Peyer's patch (tissue), 4 donors: Measurements from ENCODE around the gene DOCK1.

Experiments
- POLR2A ChIP-seq, 2 donors: fragments of 450-650 bp; IDR thresholded peaks; one replicate each; pipeline ENCODE4 v1.5.1; 2017; ENCODE audit warnings: antibody characterized with exemption in 2 of 2, mild to moderate bottlenecking in 2 of 2, moderate library complexity in 2 of 2
- TF ChIP-seq, protein P1 (sequence below), 6 experiments: fragments of 450-650 bp in 4 of 6; fragments of 200-600 bp in 2 of 6; sonication (generic) in 1 of 6; IDR thresholded peaks; one replicate each; pipeline ENCODE4 v1.5.1; 2017 to 2019; ENCODE audit warnings: antibody characterized with exemption in 6 of 6, mild to moderate bottlenecking in 3 of 6, moderate library complexity in 1 of 6

GRCh38 chr10:126910196-126910595 is 5.0 kb downstream of the DOCK1 start:
- TF ChIP-seq, protein P1, sequence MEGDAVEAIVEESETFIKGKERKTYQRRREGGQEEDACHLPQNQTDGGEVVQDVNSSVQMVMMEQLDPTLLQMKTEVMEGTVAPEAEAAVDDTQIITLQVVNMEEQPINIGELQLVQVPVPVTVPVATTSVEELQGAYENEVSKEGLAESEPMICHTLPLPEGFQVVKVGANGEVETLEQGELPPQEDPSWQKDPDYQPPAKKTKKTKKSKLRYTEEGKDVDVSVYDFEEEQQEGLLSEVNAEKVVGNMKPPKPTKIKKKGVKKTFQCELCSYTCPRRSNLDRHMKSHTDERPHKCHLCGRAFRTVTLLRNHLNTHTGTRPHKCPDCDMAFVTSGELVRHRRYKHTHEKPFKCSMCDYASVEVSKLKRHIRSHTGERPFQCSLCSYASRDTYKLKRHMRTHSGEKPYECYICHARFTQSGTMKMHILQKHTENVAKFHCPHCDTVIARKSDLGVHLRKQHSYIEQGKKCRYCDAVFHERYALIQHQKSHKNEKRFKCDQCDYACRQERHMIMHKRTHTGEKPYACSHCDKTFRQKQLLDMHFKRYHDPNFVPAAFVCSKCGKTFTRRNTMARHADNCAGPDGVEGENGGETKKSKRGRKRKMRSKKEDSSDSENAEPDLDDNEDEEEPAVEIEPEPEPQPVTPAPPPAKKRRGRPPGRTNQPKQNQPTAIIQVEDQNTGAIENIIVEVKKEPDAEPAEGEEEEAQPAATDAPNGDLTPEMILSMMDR (IDR thresholded peaks at IDR 0.05) = no peak
- no peak for TF ChIP-seq POLR2A (IDR thresholded peaks at IDR 0.05)
